ENCODE results near the gene NSDHL.

NSDHL gene

GRCh38 chrX:152913346-152913745, 82.5 kb downstream of the NSDHL start:
- Histone ChIP-seq H3K9me3 (ENCODE audit: control insufficient read depth, insufficient read depth, low read depth, low read length) (peaks cover 21% of the 10 kb centered on the region; the same call in 1 of the 2 replicates), H3K9ac (ENCODE audit: low read length) (no peak overlapping the region), H3K27ac (ENCODE audit: low read depth, low read length) (no peak overlapping the region), H3K27me3 (ENCODE audit: control insufficient read depth, insufficient read depth, low read length) (no peaks in the 10 kb centered on the region), H3K36me3 (ENCODE audit: control insufficient read depth, insufficient read depth, low read length) (peaks cover 4% of the 10 kb centered on the region; the same call in 1 of the 2 replicates), H3K4me3 (ENCODE audit: low read depth, low read length) (no peak overlapping the region), H3K4me1 (ENCODE audit: control insufficient read depth, insufficient read depth, low read length) (peaks cover 26% of the 10 kb centered on the region; the same call in 1 of the 2 replicates)

DNA sequence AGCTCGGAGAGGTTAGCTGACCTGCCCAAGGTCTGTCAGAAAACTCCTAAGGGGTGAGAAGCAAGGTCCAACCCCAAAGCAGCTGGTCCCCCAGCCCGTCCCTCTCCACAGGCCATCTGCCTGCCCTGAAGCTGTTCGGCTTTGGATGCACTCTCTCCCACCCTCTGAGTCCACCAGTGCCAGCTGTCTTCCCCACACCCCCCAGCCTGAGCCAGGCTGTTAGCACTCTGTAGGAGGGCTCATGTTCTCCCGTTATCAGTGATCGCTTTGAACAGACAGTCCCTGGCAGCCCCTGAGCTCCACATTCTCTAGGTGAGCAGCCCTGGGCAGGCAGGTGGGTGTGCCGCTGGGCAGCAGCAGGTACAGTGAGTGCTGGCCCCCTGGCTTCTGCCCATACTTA, 83.0 kb downstream of the NSDHL start:
- peaks cover 26% of the 10 kb centered on the region; the same call in 1 of the 2 replicates for H3K4me1 ChIP-seq (ENCODE audit: control insufficient read depth, insufficient read depth, low read length)
- H3K27ac ChIP-seq (ENCODE audit: low read depth, low read length), result no peak overlapping the region
- H3K36me3 ChIP-seq (ENCODE audit: control insufficient read depth, insufficient read depth, low read length), result peaks cover 4% of the 10 kb centered on the region; the same call in 1 of the 2 replicates
- H3K4me3 ChIP-seq (ENCODE audit: low read depth, low read length), result no peak overlapping the region
- peaks cover 16% of the 10 kb centered on the region; the same call in 1 of the 2 replicates for H3K9me3 ChIP-seq (ENCODE audit: control insufficient read depth, insufficient read depth, low read depth, low read length)
- no peaks in the 10 kb centered on the region for H3K27me3 ChIP-seq (ENCODE audit: control insufficient read depth, insufficient read depth, low read length)
- H3K9ac ChIP-seq (ENCODE audit: low read length), result no peak overlapping the region

DNA sequence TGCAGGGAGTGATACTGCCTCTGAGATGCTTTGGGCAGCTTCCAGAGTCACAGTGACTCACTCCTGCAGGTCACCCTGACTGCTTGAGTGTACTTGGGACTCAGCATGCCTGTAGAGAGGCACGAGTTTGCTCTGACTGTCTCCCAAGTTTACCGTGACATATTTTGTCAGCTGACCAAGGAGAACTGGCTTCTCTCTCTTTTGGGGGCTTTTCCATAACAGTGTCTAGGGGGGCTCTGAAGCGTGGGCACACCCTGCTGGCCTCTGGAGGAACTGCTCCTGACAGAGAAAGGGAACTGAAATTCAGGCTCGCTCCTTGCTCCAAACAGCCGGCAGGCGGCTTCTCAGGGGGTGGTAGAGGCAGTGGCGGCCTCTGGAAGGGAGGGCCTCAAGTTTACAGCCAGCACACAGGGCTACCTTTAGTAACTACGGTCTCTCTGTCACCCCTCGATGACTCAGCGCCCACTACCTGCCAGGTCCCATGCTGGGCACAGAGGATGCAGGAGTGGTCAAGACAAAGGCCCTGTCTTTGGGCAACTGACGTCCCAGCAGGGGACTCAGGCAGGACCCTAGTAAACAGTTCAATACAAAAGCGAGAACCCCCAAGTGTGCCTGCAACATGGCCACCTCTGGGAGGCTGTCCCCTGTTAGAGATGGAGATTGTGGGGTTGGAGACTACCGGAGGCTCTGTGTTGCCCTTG, 84.8 kb downstream of the NSDHL start:
- no peak overlapping the region for H3K9ac ChIP-seq (ENCODE audit: low read length)
- peaks cover 26% of the 10 kb centered on the region; the same call in 1 of the 2 replicates for H3K4me1 ChIP-seq (ENCODE audit: control insufficient read depth, insufficient read depth, low read length)
- H3K27me3 ChIP-seq (ENCODE audit: control insufficient read depth, insufficient read depth, low read length), result no peaks in the 10 kb centered on the region
- H3K9me3 ChIP-seq (ENCODE audit: control insufficient read depth, insufficient read depth, low read depth, low read length), result peaks cover 18% of the 10 kb centered on the region; the same call in 1 of the 2 replicates
- no peak overlapping the region for H3K4me3 ChIP-seq (ENCODE audit: low read depth, low read length)
- no peak overlapping the region for H3K27ac ChIP-seq (ENCODE audit: low read depth, low read length)
- peaks cover 4% of the 10 kb centered on the region; the same call in 1 of the 2 replicates for H3K36me3 ChIP-seq (ENCODE audit: control insufficient read depth, insufficient read depth, low read length)

- H3K27me3 ChIP-seq (ENCODE audit: control insufficient read depth, insufficient read depth, low read length), result no peaks in the 10 kb centered on the region
- no peak overlapping the region for H3K9ac ChIP-seq (ENCODE audit: low read length)
- H3K27ac ChIP-seq (ENCODE audit: low read depth, low read length), result no peak overlapping the region
- H3K4me3 ChIP-seq (ENCODE audit: low read depth, low read length), result no peak overlapping the region
- H3K4me1 ChIP-seq (ENCODE audit: control insufficient read depth, insufficient read depth, low read length), result peaks cover 26% of the 10 kb centered on the region; the same call in 1 of the 2 replicates
- H3K9me3 ChIP-seq (ENCODE audit: control insufficient read depth, insufficient read depth, low read depth, low read length), result peaks cover 28% of the 10 kb centered on the region; the same call in 1 of the 2 replicates
- peaks cover 10% of the 10 kb centered on the region; the same call in 1 of the 2 replicates for H3K36me3 ChIP-seq (ENCODE audit: control insufficient read depth, insufficient read depth, low read length)
These were observed 87.1 kb downstream of the NSDHL start for GRCh38 chrX:152917656-152918579.

DNA sequence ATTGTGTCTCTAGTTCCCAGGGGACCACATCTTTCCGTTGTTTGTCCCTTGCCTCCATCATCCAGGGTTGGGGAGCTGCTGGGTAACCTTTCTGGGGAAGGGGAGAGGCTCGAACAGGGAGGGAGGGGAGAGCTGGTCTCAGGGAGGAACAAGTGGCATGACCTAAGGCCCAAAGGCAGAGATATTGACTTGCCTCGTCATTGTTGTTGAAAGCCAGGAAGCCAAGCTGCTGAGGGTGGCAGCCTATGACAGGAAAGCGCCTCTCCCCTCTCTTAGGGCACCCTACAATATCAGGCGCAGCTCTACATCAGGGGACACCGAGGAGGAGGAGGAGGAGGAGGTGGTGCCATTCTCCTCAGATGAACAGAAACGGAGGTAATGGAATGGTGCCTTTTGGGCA, 87.8 kb downstream of the NSDHL start:
- H3K4me3 ChIP-seq (ENCODE audit: low read depth, low read length), result no peak overlapping the region

More for the DNA sequence above, 87.8 kb downstream of the NSDHL start:
- Histone ChIP-seq H3K27ac (ENCODE audit: low read depth, low read length) (no peak overlapping the region), H3K4me1 (ENCODE audit: control insufficient read depth, insufficient read depth, low read length) (peaks cover 28% of the 10 kb centered on the region; the same call in 1 of the 2 replicates), H3K9ac (ENCODE audit: low read length) (no peak overlapping the region), H3K9me3 (ENCODE audit: control insufficient read depth, insufficient read depth, low read depth, low read length) (peaks cover 26% of the 10 kb centered on the region; the same call in 1 of the 2 replicates), H3K27me3 (ENCODE audit: control insufficient read depth, insufficient read depth, low read length) (no peaks in the 10 kb centered on the region), H3K36me3 (ENCODE audit: control insufficient read depth, insufficient read depth, low read length) (peaks cover 10% of the 10 kb centered on the region; the same call in 1 of the 2 replicates)
